ENCODE data around the gene PRRT4. TPM values are rescaled to one million over a fixed set of nuclear protein-coding genes. Genes with fewer than 3 reads are reported as not detected.

The PRRT4 gene
- total and polyA plus RNA-seq, 5 experiments from 2014 or later: 0.07 to 0.96 (median 0.34) TPM

- Mint-ChIP-seq H3K36me3 (no peaks in the 10 kb centered on the region), H3K4me3 (no peak overlapping the region), H3K9me3 (no peaks in the 10 kb centered on the region), H3K27ac (no peak overlapping the region), H3K27me3 (peaks cover 31 to 69% (median 53%) of the 10 kb centered on the region in 5 donors), H3K4me1 (peaks cover 13 to 23% (median 16%) of the 10 kb centered on the region in 4 donors)
- POLR2A ChIA-PET: no interaction called here
- ATAC-seq: no peak
- DNase-seq: no peak
Observed at GRCh38 chr7:128364166-128364870, 2.8 kb upstream of the PRRT4 start.

GRCh38 chr7:128363261-128363721 is 1.8 kb upstream of the PRRT4 start:
- ATAC-seq: no peak
- Mint-ChIP-seq H3K4me3 (no peak overlapping the region), H3K27me3 (peaks cover 31 to 76% (median 58%) of the 10 kb centered on the region in 5 donors)

GRCh38 chr7:128362670-128363069 is 1.2 kb upstream of the PRRT4 start:
- DNase-seq: no peak
- no peaks in the 10 kb centered on the region for H3K36me3 Mint-ChIP-seq
- peak overlapping the region; percentile 39 to 94 (median 84) for H3K4me3 Mint-ChIP-seq
- ATAC-seq: no peak
- POLR2A ChIA-PET: no interaction called here
- peaks cover 13 to 23% (median 16%) of the 10 kb centered on the region in 4 donors for H3K4me1 Mint-ChIP-seq
- no peak overlapping the region for H3K27ac Mint-ChIP-seq
- peaks cover 30 to 81% (median 62%) of the 10 kb centered on the region in 5 donors for H3K27me3 Mint-ChIP-seq
- H3K9me3 Mint-ChIP-seq: no peaks in the 10 kb centered on the region

More at GRCh38 chr7:128363261-128363721, 1.8 kb upstream of the PRRT4 start:
- DNase-seq: no peak
- Mint-ChIP-seq H3K4me1 (peaks cover 13 to 23% (median 16%) of the 10 kb centered on the region in 4 donors), H3K9me3 (no peaks in the 10 kb centered on the region), H3K36me3 (no peaks in the 10 kb centered on the region), H3K27ac (no peak overlapping the region)
- POLR2A ChIA-PET: no interaction called here

- Mint-ChIP-seq H3K4me1 (peaks cover 15 to 29% (median 18%) of the 10 kb centered on the region in 4 donors), H3K27me3 (peaks cover 23 to 65% (median 44%) of the 10 kb centered on the region in 5 donors), H3K27ac (no peak overlapping the region), H3K36me3 (no peaks in the 10 kb centered on the region), H3K4me3 (peak overlapping the region in 7 of 10 donors; percentile 22 to 94 (median 45)), H3K9me3 (no peaks in the 10 kb centered on the region)
- POLR2A ChIA-PET: no interaction called here
- DNase-seq (no peak), ATAC-seq (no peak)
Observed at GRCh38 chr7:128360359-128360678, 1.2 kb downstream of the PRRT4 start.

GRCh38 chr7:128359939-128360338 is 1.6 kb downstream of the PRRT4 start:
- Mint-ChIP-seq H3K36me3 (no peaks in the 10 kb centered on the region), H3K9me3 (no peaks in the 10 kb centered on the region), H3K4me3 (peak overlapping the region in 6 of 10 donors; percentile 22 to 48 (median 32)), H3K27ac (no peak overlapping the region), H3K27me3 (peaks cover 21 to 61% (median 41%) of the 10 kb centered on the region in 5 donors), H3K4me1 (peaks cover 15 to 30% (median 18%) of the 10 kb centered on the region in 4 donors)
- POLR2A ChIA-PET: no interaction called here
- ATAC-seq: no peak
- no peak for DNase-seq

- peak overlapping the region in 4 of 10 donors; percentile 37 to 52 (median 44) for H3K4me3 Mint-ChIP-seq
- POLR2A ChIA-PET: no interaction called here
- no peak for ATAC-seq
Observed at GRCh38 chr7:128359336-128359735, 2.2 kb downstream of the PRRT4 start.

GRCh38 chr7:128358233-128358632 is 3.3 kb downstream of the PRRT4 start:
- DNase-seq: no peak
- Mint-ChIP-seq H3K4me1 (peaks cover 16 to 33% (median 18%) of the 10 kb centered on the region in 4 donors), H3K9me3 (no peaks in the 10 kb centered on the region), H3K4me3 (peak overlapping the region in 1 of 10 donors; percentile 40), H3K36me3 (peaks cover 0 to under 1% (median 0%) of the 10 kb centered on the region in 3 donors), H3K27ac (no peak overlapping the region), H3K27me3 (peaks cover 22 to 54% (median 36%) of the 10 kb centered on the region in 5 donors)
- POLR2A ChIA-PET: interaction anchor here (0.6 to 1.3 kb wide), 3 partner anchors 8 to 32 kb away, joined by 3 to 4 read pairs (median 4); no protein-coding TSS in a partner anchor
- ATAC-seq: no peak

More at GRCh38 chr7:128359336-128359735, 2.2 kb downstream of the PRRT4 start:
- no peaks in the 10 kb centered on the region for H3K36me3 Mint-ChIP-seq
- peaks cover 15 to 30% (median 18%) of the 10 kb centered on the region in 4 donors for H3K4me1 Mint-ChIP-seq
- peaks cover 18 to 56% (median 36%) of the 10 kb centered on the region in 5 donors for H3K27me3 Mint-ChIP-seq
- H3K27ac Mint-ChIP-seq: no peak overlapping the region
- DNase-seq: no peak
- H3K9me3 Mint-ChIP-seq: no peaks in the 10 kb centered on the region

GRCh38 chr7:128357217-128357613 is 4.3 kb downstream of the PRRT4 start:
- POLR2A ChIA-PET: no interaction called here
- ATAC-seq (no peak), DNase-seq (no peak)
- Mint-ChIP-seq H3K27ac (no peak overlapping the region), H3K4me1 (peaks cover 17 to 36% (median 19%) of the 10 kb centered on the region in 4 donors), H3K36me3 (peaks cover 0 to 6% (median 0%) of the 10 kb centered on the region in 3 donors), H3K9me3 (no peaks in the 10 kb centered on the region), H3K27me3 (peaks cover 21 to 50% (median 33%) of the 10 kb centered on the region in 5 donors), H3K4me3 (no peak overlapping the region)

- Mint-ChIP-seq H3K4me3 (no peak overlapping the region), H3K36me3 (peaks cover 0 to 6% (median 0%) of the 10 kb centered on the region in 3 donors), H3K9me3 (no peaks in the 10 kb centered on the region), H3K27me3 (peaks cover 15 to 45% (median 30%) of the 10 kb centered on the region in 5 donors), H3K27ac (no peak overlapping the region), H3K4me1 (peaks cover 12 to 31% (median 14%) of the 10 kb centered on the region in 4 donors)
- ATAC-seq (no peak), DNase-seq (no peak)
- POLR2A ChIA-PET: no interaction called here
Observed at GRCh38 chr7:128356546-128357216, 4.8 kb downstream of the PRRT4 start.

GRCh38 chr7:128353610-128354009 is 7.9 kb downstream of the PRRT4 start:
- Mint-ChIP-seq H3K27ac (no peak overlapping the region), H3K4me1 (peaks cover 4 to 18% (median 8%) of the 10 kb centered on the region in 4 donors), H3K4me3 (peak overlapping the region in 4 of 10 donors; percentile 2 to 87 (median 61)), H3K36me3 (peaks cover 0 to 6% (median 0%) of the 10 kb centered on the region in 3 donors), H3K9me3 (no peaks in the 10 kb centered on the region), H3K27me3 (peaks cover 12 to 45% (median 30%) of the 10 kb centered on the region in 5 donors)
- DNase-seq (no peak), ATAC-seq (no peak)
- POLR2A ChIA-PET: interaction anchor here (1.0 kb wide), 1 partner anchor 9 kb away, joined by 6 read pairs; the partner anchor contains the start of gene RBM28

GRCh38 chr7:128353189-128353588 is 8.3 kb downstream of the PRRT4 start:
- H3K4me3 Mint-ChIP-seq: peak overlapping the region; percentile 2 to 87 (median 61)
- peaks cover 4 to 18% (median 8%) of the 10 kb centered on the region in 4 donors for H3K4me1 Mint-ChIP-seq
- POLR2A ChIA-PET: interaction anchor here (0.6 to 1.0 kb wide), 2 partner anchors 9 to 22 kb away, joined by 4 to 6 read pairs; partner anchors contain the start of gene RBM28
- peaks cover 0 to 6% (median 0%) of the 10 kb centered on the region in 3 donors for H3K36me3 Mint-ChIP-seq
- H3K27ac Mint-ChIP-seq: no peak overlapping the region
- peaks cover 12 to 41% (median 27%) of the 10 kb centered on the region in 5 donors for H3K27me3 Mint-ChIP-seq
- no peak for DNase-seq
- H3K9me3 Mint-ChIP-seq: no peaks in the 10 kb centered on the region
- no peak for ATAC-seq

GRCh38 chr7:128352636-128353035 is 8.9 kb downstream of the PRRT4 start:
- Mint-ChIP-seq H3K27me3 (peaks cover 12 to 43% (median 29%) of the 10 kb centered on the region in 5 donors), H3K4me3 (peak overlapping the region; percentile 2 to 87 (median 60)), H3K9me3 (no peaks in the 10 kb centered on the region), H3K36me3 (peaks cover 0 to 6% (median 0%) of the 10 kb centered on the region in 3 donors), H3K27ac (no peak overlapping the region), H3K4me1 (peaks cover 4 to 18% (median 8%) of the 10 kb centered on the region in 4 donors)
- ATAC-seq: no peak
- no peak for DNase-seq
- POLR2A ChIA-PET: interaction anchor here (0.6 to 1.0 kb wide), 2 partner anchors 8 to 22 kb away, joined by 4 to 6 read pairs; partner anchors contain the start of gene RBM28

Measured in naive thymus-derived CD8-positive, alpha-beta T cell (primary cell).